Activated CD4-positive, alpha-beta T cell treated with anti-CD3 and anti-CD28 coated beads, Interleukin-2, amount 10 ng/mL, durations not matched to agents 24 days and 14 days (primary cell): ENCODE measurements around the gene CFL1. TPM values are rescaled to one million over a fixed set of nuclear protein-coding genes. Genes with fewer than 3 reads are reported as not detected.

Source experiments
- DNase-seq: peaks from one replicate; pipeline ENCODE4 v3.0.0; 2022
- H3K27ac Mint-ChIP-seq: one replicate; pipeline ENCODE4 v1.8.0; 2022; ENCODE audit warnings: mild to moderate bottlenecking, mixed read lengths
- H3K27me3 Mint-ChIP-seq: one replicate; pipeline ENCODE4 v1.8.0; 2022; ENCODE audit warnings: mixed read lengths
- H3K36me3 Mint-ChIP-seq: one replicate; pipeline ENCODE4 v1.8.0; 2022; ENCODE audit warnings: low read depth, mild to moderate bottlenecking, mixed read lengths
- H3K4me1 Mint-ChIP-seq: one replicate; pipeline ENCODE4 v1.8.0; 2021; ENCODE audit warnings: mixed read lengths
- H3K4me3 Mint-ChIP-seq: one replicate; pipeline ENCODE4 v1.8.0; 2022; ENCODE audit warnings: mild to moderate bottlenecking, moderate library complexity, mixed read lengths
- H3K9me3 Mint-ChIP-seq: one replicate; pipeline ENCODE4 v1.8.0; 2021; ENCODE audit warnings: mixed read lengths
- intact Hi-C: fragments of 100-400 bp; cut with micrococcal nuclease; formaldehyde crosslinking; loops from one replicate; pipeline ENCODE4 v1.15.1; 2023
- total RNA-seq: library from RNA; stranded (reverse); gene quantifications from 2 replicates; pipeline ENCODE4 v1.2.3, GENCODE V29; 2022

CFL1 gene
- total RNA-seq, 1 donor from 2014 or later = 1,047 TPM

DNA sequence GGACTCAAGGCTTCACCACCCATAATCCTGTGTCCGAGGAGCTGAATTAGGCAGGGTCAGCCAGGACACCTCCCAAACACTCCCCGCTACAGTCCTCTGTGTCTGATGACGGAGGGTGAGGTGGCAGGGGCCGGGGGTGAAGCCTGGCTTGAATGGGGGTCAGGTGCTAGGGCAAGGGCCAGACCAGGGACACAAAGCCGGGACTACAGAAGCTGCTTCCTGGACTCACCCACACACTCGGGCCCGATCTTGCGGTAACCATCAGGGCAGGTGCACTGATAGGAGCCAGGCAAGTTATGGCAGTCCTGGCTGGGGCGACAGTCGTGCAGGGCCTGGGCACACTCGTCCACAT, 12.3 kb upstream of the CFL1 start:
- intact Hi-C loops = no loop called here
- no peak for DNase-seq
- Mint-ChIP-seq H3K36me3 (peaks cover 12% of the 10 kb centered on the region), H3K4me1 (peaks cover 14% of the 10 kb centered on the region), H3K27ac (no peak overlapping the region), H3K4me3 (no peak overlapping the region), H3K27me3 (no peaks in the 10 kb centered on the region), H3K9me3 (no peaks in the 10 kb centered on the region)

DNA sequence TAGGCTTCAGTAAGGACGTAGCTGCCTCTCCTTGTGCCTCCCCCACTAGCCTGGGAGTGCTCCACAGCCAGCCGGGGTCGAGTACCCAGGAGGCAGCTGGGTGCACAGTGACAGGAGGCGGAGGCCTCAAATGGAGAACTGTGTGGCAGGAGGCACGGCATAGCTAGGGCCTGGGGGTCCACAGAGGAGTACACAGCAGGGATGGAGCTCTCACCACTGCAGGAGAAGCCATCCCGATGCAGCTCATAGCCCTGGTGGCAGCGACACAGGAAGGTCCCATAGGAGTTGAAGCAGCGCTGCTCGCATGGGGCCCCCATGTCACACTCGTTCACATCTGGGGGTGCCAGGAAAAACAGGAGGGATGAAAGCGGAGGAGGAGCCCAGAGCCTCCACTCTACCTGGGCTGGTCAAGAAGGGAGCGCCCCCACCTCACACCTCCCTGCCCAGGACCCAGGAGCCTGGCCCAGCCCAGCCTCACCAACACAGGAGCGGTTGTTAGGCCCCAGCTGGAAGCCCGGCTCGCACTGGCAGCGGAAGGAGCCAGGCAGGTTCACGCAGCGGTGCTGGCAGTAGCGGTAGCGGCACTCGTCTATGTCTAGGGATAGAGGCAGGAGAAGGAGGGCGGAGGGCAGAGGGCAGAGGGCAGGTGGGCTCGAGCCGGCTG, 11.8 kb upstream of the CFL1 start:
- no peaks in the 10 kb centered on the region for H3K9me3 Mint-ChIP-seq
- peaks cover 14% of the 10 kb centered on the region for H3K4me1 Mint-ChIP-seq
- intact Hi-C loops = no loop called here
- no peak overlapping the region for H3K4me3 Mint-ChIP-seq
- H3K27me3 Mint-ChIP-seq = no peaks in the 10 kb centered on the region
- no peak for DNase-seq
- H3K27ac Mint-ChIP-seq = no peak overlapping the region
- H3K36me3 Mint-ChIP-seq = peaks cover 17% of the 10 kb centered on the region

DNA sequence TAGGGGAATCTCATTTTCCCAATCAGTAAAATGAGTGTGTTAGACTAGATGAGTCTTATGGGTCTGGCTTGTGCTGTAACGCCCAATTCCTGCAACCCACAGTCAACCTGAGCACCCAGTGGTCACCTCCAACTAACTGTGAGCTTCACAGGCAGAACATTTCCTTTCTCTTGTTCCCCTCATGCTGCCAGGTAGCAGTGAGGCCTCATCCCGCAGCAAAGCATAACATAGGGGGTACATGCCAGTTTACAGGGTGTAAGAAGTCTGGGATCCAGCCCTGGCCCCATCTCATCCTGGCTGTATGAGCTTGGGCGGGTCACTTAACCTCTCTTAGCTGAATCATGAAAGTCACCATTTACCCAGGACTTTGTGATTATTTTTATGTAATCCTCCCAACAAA, 10.9 kb upstream of the CFL1 start:
- H3K27ac Mint-ChIP-seq = no peak overlapping the region
- no peak overlapping the region for H3K4me3 Mint-ChIP-seq
- no peaks in the 10 kb centered on the region for H3K27me3 Mint-ChIP-seq
- intact Hi-C loops = no loop called here
- H3K4me1 Mint-ChIP-seq = peaks cover 16% of the 10 kb centered on the region
- H3K9me3 Mint-ChIP-seq = no peaks in the 10 kb centered on the region
- H3K36me3 Mint-ChIP-seq = peaks cover 22% of the 10 kb centered on the region
- no peak for DNase-seq

DNA sequence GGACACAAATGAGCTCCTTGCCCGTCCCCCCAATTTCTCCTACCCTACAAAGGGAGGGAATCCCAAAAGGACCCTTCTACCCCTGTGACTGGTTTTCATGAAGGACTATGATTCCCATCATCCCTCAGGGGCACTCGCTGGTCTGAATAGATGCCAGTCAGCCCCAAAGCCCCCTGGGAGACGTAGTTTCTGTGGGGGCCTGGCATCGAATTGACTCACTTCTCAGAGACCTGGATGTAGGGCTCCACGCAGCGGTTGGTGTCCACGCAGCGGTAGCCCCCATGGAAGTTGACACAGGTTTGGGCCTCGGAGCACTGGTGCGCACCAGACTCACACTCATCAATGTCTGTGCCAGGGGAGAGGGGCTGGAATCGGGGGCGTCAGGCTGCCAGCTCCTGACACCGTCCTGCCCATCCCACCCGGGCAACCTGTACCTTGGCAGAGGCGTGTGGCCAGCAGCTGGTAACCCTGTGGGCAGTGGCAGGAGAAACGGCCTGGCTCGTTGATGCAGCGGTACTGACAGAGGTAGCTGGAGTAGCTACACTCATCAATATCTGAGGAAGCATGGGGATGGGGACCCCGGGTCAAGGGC, 10.2 kb upstream of the CFL1 start:
- intact Hi-C loops = no loop called here
- DNase-seq = no peak
- H3K27ac Mint-ChIP-seq = no peak overlapping the region
- peaks cover 27% of the 10 kb centered on the region for H3K36me3 Mint-ChIP-seq
- no peak overlapping the region for H3K4me3 Mint-ChIP-seq
- H3K4me1 Mint-ChIP-seq = peaks cover 16% of the 10 kb centered on the region
- H3K9me3 Mint-ChIP-seq = no peaks in the 10 kb centered on the region
- no peaks in the 10 kb centered on the region for H3K27me3 Mint-ChIP-seq

DNA sequence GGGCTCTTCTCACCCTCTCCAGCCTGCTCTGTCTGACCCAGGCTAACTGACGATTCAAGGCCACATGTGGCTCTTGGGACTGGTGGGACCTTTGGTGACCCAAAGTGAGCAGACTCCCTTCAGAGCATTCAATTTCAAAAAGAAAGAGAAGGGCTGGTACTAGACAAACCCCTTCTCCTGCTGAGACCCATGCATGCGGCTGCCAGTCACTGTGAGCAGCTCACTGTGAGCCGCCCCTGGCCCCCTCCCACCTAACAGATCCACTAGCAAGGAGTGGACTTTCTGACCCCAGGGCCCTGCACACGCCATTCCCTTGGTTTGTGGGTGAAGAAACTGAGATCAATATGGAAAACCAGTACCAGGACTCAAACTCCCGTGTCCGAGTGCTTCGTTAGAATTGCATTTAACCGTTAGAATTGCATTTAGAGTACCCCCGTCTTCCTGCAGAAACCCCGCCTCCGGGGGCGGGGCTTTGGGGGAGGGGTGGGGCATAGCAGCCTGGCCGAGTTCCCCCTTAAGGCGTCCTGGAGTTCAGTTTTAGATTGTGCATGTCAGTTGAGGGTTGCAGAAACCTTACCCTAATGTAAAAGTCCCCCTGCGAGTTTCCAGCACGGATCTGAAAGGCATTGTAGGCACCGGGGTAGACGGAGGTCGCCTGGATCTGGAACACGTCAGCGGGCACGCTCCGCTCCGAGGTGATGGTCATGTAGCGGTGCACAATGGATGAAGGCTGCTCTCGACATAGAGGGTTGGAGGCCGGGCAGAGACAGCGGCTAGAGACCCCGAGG, 9.5 kb upstream of the CFL1 start:
- Mint-ChIP-seq H3K4me3 (no peak overlapping the region), H3K27ac (no peak overlapping the region), H3K36me3 (peaks cover 33% of the 10 kb centered on the region), H3K4me1 (peaks cover 16% of the 10 kb centered on the region), H3K27me3 (no peaks in the 10 kb centered on the region), H3K9me3 (no peaks in the 10 kb centered on the region)
- intact Hi-C loops = no loop called here
- peak; percentile 78 for DNase-seq

DNA sequence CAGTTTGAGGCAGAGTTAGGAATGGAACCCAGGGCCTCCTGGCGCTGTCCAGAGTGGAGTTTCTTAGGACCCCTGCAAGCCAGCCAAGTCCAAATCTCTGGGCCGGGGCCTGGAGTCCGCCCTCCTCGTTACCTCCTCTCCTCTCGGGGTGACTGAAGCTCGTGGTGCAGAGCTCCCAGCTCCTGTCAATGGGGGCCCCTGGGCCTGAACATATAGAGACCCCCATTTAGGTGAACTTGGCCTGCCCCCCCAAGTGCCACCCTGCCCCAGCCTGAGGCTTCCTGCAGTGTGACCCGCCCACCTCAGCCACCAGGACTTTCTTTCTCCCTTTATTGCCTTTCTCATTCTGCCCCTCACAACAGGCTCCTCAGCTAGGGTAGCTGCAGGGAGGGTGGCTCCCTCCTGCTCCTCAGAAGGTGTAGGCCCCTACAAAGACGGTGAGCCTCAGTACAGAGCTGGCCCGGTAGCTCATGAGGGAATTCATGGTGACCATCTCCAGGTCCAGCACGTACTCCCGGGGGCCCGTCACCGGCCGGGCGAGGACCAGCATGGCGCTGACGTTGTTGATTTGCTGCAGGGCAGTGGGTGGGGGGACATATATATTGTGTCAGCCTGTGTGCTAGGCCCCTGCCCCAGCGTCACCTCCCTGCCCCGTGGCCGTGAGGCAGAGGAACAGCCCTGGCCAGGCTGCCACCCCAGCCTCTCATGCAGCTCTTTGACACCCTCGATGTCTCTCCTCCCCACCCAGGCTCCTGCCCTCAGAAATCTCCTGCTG, 8.7 kb upstream of the CFL1 start:
- no peak overlapping the region for H3K27ac Mint-ChIP-seq
- H3K9me3 Mint-ChIP-seq = no peaks in the 10 kb centered on the region
- intact Hi-C loops = no loop called here
- H3K36me3 Mint-ChIP-seq = peaks cover 35% of the 10 kb centered on the region
- H3K4me1 Mint-ChIP-seq = peaks cover 18% of the 10 kb centered on the region
- no peaks in the 10 kb centered on the region for H3K27me3 Mint-ChIP-seq
- no peak for DNase-seq
- H3K4me3 Mint-ChIP-seq = no peak overlapping the region

DNA sequence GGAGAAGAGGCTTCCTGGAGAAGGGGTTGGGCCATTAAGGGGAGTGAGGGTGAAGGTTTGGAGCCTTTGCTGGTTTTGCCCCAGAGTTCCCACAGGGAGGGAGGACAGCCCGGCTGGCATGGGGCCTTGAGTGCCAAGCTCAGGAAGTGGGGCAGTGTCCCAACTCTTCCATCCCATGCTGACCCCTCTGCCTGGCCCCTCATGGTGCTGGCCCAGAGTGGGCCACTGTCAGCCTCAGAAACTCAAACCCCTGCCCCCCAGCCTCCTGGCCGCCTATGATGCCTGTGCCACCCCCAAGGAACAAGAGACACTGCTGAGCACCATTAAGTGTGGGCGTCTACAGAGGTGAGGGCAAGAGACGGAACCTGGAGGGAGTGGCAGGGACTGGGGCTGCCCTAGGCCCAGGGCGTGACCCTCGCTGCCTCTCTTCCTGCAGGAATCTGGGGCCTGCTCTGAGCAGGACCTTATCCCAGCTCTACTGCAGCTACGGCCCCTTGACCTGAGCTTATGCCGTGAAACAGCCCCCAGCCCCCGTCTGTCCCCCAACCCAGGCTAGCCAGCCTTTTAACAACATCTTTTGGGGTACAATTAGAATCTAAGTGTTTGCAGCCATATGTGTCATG, 7.7 kb upstream of the CFL1 start:
- DNase-seq = no peak
- Mint-ChIP-seq H3K4me1 (peaks cover 17% of the 10 kb centered on the region), H3K36me3 (peaks cover 43% of the 10 kb centered on the region), H3K27ac (no peak overlapping the region), H3K27me3 (no peaks in the 10 kb centered on the region), H3K9me3 (no peaks in the 10 kb centered on the region), H3K4me3 (no peak overlapping the region)
- intact Hi-C loops = no loop called here

DNA sequence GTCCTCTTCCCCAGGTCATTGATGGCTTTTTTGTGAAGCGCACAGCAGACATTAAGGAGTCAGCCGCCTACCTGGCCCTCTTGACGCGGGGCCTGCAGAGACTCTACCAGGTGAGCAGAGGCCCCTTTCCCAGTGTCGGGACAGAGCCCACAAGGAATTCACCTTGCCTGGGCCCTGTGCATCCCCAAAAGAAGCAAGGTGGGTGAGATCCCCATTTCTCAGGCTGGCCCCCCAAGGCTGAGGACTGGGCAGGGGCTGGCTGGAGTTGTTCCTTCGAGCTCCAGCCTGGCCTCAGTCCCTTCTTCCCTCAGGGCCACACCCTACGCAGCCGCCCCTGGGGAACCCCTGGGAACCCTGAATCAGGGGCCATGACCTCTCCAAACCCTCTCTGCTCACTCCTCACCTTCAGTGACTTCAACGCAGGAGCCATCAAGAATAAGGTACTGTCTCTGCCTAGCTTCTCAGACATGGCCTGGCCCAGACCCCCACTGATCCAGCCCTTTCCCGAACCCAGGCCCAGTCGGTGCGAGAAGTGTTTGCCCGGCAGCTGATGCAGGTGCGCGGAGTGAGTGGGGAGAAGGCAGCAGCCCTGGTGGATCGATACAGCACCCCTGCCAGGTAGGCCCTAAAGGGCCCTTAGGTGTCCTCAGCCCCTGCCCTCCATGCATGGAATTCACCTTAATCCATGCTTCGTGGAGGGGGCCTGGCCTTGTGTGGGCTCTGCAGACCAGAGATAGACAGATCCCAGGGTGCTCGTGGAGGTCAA, 6.9 kb upstream of the CFL1 start:
- no peak for DNase-seq
- H3K9me3 Mint-ChIP-seq = no peaks in the 10 kb centered on the region
- no peaks in the 10 kb centered on the region for H3K27me3 Mint-ChIP-seq
- intact Hi-C loops = no loop called here
- H3K27ac Mint-ChIP-seq = no peak overlapping the region
- peaks cover 45% of the 10 kb centered on the region for H3K36me3 Mint-ChIP-seq
- H3K4me1 Mint-ChIP-seq = peaks cover 18% of the 10 kb centered on the region
- no peak overlapping the region for H3K4me3 Mint-ChIP-seq

DNA sequence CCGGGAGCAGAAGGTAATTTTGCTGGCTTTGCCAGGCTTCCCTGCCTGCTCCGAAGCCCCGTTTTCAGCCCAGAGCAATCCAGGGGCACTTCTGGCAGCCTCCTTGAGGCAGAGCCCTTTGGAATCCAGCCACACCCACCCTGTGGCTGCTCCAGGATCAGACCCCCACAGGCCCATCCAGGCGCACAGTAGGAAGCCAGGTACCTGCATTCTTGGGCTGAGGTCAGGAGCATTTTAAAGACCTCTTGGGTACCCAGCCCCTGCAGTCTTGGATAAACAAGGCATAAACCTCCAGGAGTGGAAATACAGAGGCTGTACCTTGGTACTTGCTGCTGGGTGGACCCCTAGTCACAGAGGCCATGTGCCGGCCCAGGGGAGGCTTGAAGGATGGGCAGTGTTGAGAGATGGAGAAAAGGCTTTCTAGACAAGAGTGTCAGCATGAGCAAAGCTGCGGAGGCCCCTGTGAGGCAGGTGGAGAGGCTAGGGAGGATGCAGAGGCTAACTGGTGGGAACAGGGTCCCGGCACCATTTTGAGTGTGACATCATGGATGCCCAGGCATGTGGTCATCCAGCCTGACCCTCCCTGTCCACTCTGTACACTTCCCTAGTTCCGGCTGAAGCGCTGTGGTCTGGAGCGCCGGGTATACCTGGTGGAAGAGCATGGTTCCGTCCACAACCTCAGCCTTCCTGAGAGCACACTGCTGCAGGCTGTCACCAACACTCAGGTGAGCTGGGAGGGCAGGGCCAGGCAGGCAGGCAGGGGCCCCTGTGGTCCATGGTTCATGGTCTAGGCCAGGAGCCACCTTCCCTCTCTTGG, 6.1 kb upstream of the CFL1 start:
- Mint-ChIP-seq H3K4me3 (no peak overlapping the region), H3K4me1 (peaks cover 20% of the 10 kb centered on the region), H3K9me3 (no peaks in the 10 kb centered on the region), H3K36me3 (peaks cover 45% of the 10 kb centered on the region), H3K27me3 (no peaks in the 10 kb centered on the region), H3K27ac (no peak overlapping the region)
- intact Hi-C loops = no loop called here
- DNase-seq = no peak

DNA sequence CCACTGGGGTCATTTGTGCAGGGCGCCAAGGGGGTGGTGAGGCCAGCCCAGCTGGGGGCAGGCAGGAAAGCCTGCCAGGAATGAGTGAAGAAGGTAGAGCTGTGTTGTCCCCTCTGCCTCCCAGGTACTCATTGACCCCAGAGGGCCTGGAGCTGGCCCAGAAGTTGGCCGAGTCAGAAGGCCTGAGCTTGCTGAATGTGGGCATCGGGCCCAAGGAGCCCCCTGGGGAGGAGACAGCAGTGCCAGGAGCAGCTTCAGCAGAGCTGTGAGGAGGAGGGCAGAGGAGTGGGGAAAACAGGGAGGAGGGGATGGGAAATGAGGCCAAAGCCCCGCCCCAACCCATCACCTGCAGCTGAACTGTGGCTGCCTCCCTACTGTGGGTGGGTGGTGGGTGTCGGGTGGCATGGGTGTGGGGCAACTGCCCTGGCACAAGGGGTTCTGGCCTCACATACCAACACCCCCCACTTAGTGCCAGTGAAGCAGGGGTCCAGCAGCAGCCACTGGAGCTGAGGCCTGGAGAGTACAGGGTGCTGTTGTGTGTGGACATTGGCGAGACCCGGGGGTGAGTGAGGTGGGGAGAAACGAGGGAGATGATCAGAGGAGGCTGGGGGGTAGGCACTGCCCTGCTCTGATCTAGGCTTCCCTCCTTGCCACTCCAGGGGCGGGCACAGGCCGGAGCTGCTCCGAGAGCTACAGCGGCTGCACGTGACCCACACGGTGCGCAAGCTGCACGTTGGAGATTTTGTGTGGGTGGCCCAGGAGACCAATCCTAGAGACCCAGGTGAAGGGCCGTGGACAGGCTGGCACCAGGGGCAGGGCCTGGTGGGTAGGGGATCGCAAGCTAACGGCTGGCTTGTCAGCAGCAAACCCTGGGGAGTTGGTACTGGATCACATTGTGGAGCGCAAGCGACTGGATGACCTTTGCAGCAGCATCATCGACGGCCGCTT, 5.2 kb upstream of the CFL1 start:
- Mint-ChIP-seq H3K4me3 (peak overlapping the region; percentile 66), H3K36me3 (peaks cover 43% of the 10 kb centered on the region), H3K27ac (peak overlapping the region; percentile 37), H3K27me3 (no peaks in the 10 kb centered on the region), H3K4me1 (peaks cover 23% of the 10 kb centered on the region), H3K9me3 (no peaks in the 10 kb centered on the region)
- intact Hi-C loops = no loop called here
- DNase-seq = no peak

DNA sequence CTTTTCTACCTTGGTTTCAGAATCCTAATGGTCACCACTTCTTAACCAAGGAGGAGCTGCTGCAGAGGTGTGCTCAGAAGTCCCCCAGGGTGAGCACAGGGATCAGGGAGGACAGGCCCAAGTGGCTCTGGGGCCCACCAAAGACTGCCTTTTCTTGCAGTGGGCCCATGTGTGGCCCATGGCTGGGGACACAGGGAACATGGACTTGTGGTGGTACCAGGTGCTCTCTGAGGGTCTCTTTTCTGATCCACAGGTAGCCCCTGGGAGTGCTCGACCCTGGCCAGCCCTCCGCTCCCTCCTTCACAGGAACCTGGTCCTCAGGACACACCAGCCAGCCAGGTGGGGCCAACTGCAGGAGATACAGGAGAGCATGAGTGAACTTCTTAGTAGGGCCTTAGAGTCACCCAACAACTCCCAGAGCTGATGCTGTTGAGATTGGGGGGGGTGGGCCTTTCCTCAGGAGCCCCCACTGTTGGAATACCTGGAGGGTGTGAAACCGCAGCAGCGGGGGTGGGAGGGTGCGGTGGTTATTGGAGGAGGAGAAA, 4.3 kb upstream of the CFL1 start:
- intact Hi-C loops = no loop called here
- peaks cover 22% of the 10 kb centered on the region for H3K4me1 Mint-ChIP-seq
- H3K9me3 Mint-ChIP-seq = no peaks in the 10 kb centered on the region
- DNase-seq = no peak
- H3K4me3 Mint-ChIP-seq = no peak overlapping the region
- no peaks in the 10 kb centered on the region for H3K27me3 Mint-ChIP-seq
- H3K27ac Mint-ChIP-seq = no peak overlapping the region
- peaks cover 43% of the 10 kb centered on the region for H3K36me3 Mint-ChIP-seq
